Mesendoderm (in vitro differentiated cells): ENCODE data around the gene PALLD.

Experiments used
- DNase-seq: peaks from one replicate; pipeline ENCODE4 v3.0.0; 2013
- H2AK5ac ChIP-seq: 2 replicates; pipeline ENCODE4 v1.6.1; 2013; ENCODE audit warnings: low read length, inconsistent platforms
- H2BK120ac ChIP-seq: 2 replicates; pipeline ENCODE4 v1.6.1; 2013; ENCODE audit warnings: low read depth, mild to moderate bottlenecking, low read length, moderate library complexity, mixed read lengths
- H2BK15ac ChIP-seq: replicated peaks from 2 replicates; pipeline ENCODE4 v1.6.1; 2013; ENCODE audit warnings: low read depth, mild to moderate bottlenecking, moderate library complexity
- H2BK5ac ChIP-seq: 2 replicates; pipeline ENCODE4 v1.6.1; 2013; ENCODE audit warnings: low read length, inconsistent platforms
- H3K18ac ChIP-seq: 2 replicates; pipeline ENCODE4 v1.6.1; 2013; ENCODE audit warnings: mild to moderate bottlenecking, low read length, mixed read lengths
- H3K23ac ChIP-seq: one replicate; pipeline ENCODE4 v1.6.1; 2013; ENCODE audit warnings: low read length
- H3K27ac ChIP-seq: 2 replicates; pipeline ENCODE4 v1.5.1; 2013; ENCODE audit warnings: low read depth, mild to moderate bottlenecking, inconsistent platforms, low read length, moderate library complexity
- H3K27me3 ChIP-seq: 2 replicates; pipeline ENCODE4 v1.6.1; 2013; ENCODE audit warnings: low read length, control low read depth, mild to moderate bottlenecking, inconsistent platforms; ENCODE audit not compliant: insufficient read depth, poor library complexity
- H3K36me3 ChIP-seq: 2 replicates; pipeline ENCODE4 v1.6.1; 2013; ENCODE audit warnings: low read length, inconsistent platforms; ENCODE audit not compliant: control insufficient read depth, insufficient read depth
- H3K4ac ChIP-seq: one replicate; pipeline ENCODE4 v1.6.1; 2013; ENCODE audit warnings: low read depth, mild to moderate bottlenecking, low read length, moderate library complexity
- H3K4me1 ChIP-seq: 2 replicates; pipeline ENCODE4 v1.6.1; 2013; ENCODE audit warnings: low read depth, low read length, inconsistent platforms; ENCODE audit not compliant: control insufficient read depth
- H3K4me2 ChIP-seq: 2 replicates; pipeline ENCODE4 v1.6.1; 2013; ENCODE audit warnings: low read length
- H3K4me3 ChIP-seq: 2 replicates; pipeline ENCODE4 v1.5.1; 2013; ENCODE audit warnings: mild to moderate bottlenecking, low read length
- H3K56ac ChIP-seq: one replicate; pipeline ENCODE4 v1.6.1; 2013; ENCODE audit warnings: low read length
- H3K79me1 ChIP-seq: 2 replicates; pipeline ENCODE4 v1.6.1; 2013; ENCODE audit warnings: low read length, inconsistent platforms
- H3K79me2 ChIP-seq: 2 replicates; pipeline ENCODE4 v1.6.1; 2013; ENCODE audit warnings: mild to moderate bottlenecking, low read length; ENCODE audit not compliant: control insufficient read depth, insufficient read depth
- H3K9ac ChIP-seq: 2 replicates; pipeline ENCODE4 v1.6.1; 2013; ENCODE audit warnings: low read length, inconsistent platforms
- H4K5ac ChIP-seq: one replicate; pipeline ENCODE4 v1.6.1; 2013; ENCODE audit warnings: low read length
- H4K8ac ChIP-seq: one replicate; pipeline ENCODE4 v1.6.1; 2013; ENCODE audit warnings: low read depth, mild to moderate bottlenecking, control low read depth, low read length, moderate library complexity
- WGBS: extraction: QIAGEN DNeasy Blood & Tissue Kit; methylation state at CpG from one replicate; pipeline ENCODE4 v1.1.7; 2013; ENCODE audit warnings: low lambda C conversion rate, missing lambda C conversion rate; ENCODE audit not compliant: insufficient coverage; ENCODE audit errors: extremely low coverage; 5-methylcytosine and 5-hydroxymethylcytosine counted together

PALLD gene

DNA sequence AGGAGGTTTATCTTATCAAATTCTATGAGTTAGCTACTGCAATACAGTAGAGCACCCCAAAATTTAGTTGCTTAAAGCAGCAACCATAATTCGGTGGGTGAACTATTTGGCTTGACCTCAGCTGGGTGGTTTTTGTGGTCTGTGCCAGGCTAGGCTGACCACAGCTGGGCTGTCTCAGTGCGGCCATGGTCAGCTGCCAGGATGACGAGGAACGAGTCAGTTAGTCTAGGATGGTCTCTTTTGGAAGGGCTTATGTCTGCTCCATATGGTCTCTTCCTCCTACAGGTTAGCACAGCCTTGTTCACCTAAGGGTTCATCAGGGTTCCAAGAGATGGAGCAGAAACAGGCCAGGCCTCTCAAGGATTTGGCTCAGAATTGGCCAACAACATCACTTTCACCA, 210.4 kb downstream of the PALLD start:
- H2BK5ac ChIP-seq = no peak overlapping the region
- H2BK15ac ChIP-seq = no peak overlapping the region
- H3K79me2 ChIP-seq = no peaks in the 10 kb centered on the region
- no peak overlapping the region for H3K23ac ChIP-seq
- no peaks in the 10 kb centered on the region for H3K36me3 ChIP-seq
- H3K4ac ChIP-seq = no peak overlapping the region
- H3K4me2 ChIP-seq = no peak overlapping the region
- no peak overlapping the region for H3K9ac ChIP-seq
- no peak overlapping the region for H3K4me3 ChIP-seq
- H3K27me3 ChIP-seq = no peaks in the 10 kb centered on the region
- H3K18ac ChIP-seq = no peak overlapping the region
- H2BK120ac ChIP-seq = no peak overlapping the region
- WGBS = no CpG with 5 or more reads among the region's 4 CpGs
- H4K8ac ChIP-seq = no peak overlapping the region
- no peak overlapping the region for H4K5ac ChIP-seq
- H3K27ac ChIP-seq = no peak overlapping the region
- no peak overlapping the region for H3K56ac ChIP-seq
- H2AK5ac ChIP-seq = no peak overlapping the region
- no peak for DNase-seq
- no peaks in the 10 kb centered on the region for H3K79me1 ChIP-seq
- H3K4me1 ChIP-seq = no peaks in the 10 kb centered on the region

- Histone ChIP-seq H2AK5ac (no peak overlapping the region), H2BK5ac (no peak overlapping the region), H3K79me1 (no peaks in the 10 kb centered on the region), H3K18ac (no peak overlapping the region), H3K23ac (no peak overlapping the region), H3K27ac (no peak overlapping the region), H4K5ac (no peak overlapping the region), H3K4me3 (no peak overlapping the region), H3K4ac (no peak overlapping the region), H2BK15ac (no peak overlapping the region), H2BK120ac (no peak overlapping the region), H3K36me3 (no peaks in the 10 kb centered on the region), H3K56ac (no peak overlapping the region), H3K4me2 (no peak overlapping the region), H4K8ac (no peak overlapping the region), H3K79me2 (no peaks in the 10 kb centered on the region), H3K27me3 (no peaks in the 10 kb centered on the region), H3K4me1 (no peaks in the 10 kb centered on the region), H3K9ac (no peak overlapping the region)
- DNase-seq = no peak
- no CpG with 5 or more reads among the region's 4 CpGs for WGBS
Observed at GRCh38 chr4:168708108-168708507, 211.3 kb downstream of the PALLD start.

GRCh38 chr4:168710353-168710946, 213.6 kb downstream of the PALLD start:
- no peak overlapping the region for H4K8ac ChIP-seq
- no peaks in the 10 kb centered on the region for H3K36me3 ChIP-seq
- H3K9ac ChIP-seq = no peak overlapping the region
- no peaks in the 10 kb centered on the region for H3K79me1 ChIP-seq
- WGBS = no CpG with 5 or more reads among the region's 3 CpGs
- H3K4me3 ChIP-seq = no peak overlapping the region
- H2BK5ac ChIP-seq = no peak overlapping the region
- no peak overlapping the region for H3K56ac ChIP-seq
- H2BK120ac ChIP-seq = no peak overlapping the region
- H3K79me2 ChIP-seq = no peaks in the 10 kb centered on the region
- DNase-seq = peak; percentile 74
- H2BK15ac ChIP-seq = no peak overlapping the region
- no peak overlapping the region for H3K27ac ChIP-seq
- no peaks in the 10 kb centered on the region for H3K4me1 ChIP-seq
- H3K27me3 ChIP-seq = no peaks in the 10 kb centered on the region
- H4K5ac ChIP-seq = no peak overlapping the region
- no peak overlapping the region for H3K4ac ChIP-seq
- peak overlapping the region; percentile 51 for H3K18ac ChIP-seq
- no peak overlapping the region for H3K4me2 ChIP-seq
- no peak overlapping the region for H2AK5ac ChIP-seq
- no peak overlapping the region for H3K23ac ChIP-seq

- no peak for DNase-seq
- H3K9ac ChIP-seq = no peak overlapping the region
- H3K79me1 ChIP-seq = no peaks in the 10 kb centered on the region
- H3K4me2 ChIP-seq = no peak overlapping the region
- no CpG with 5 or more reads among the region's 11 CpGs for WGBS
- no peak overlapping the region for H2BK5ac ChIP-seq
- H3K27ac ChIP-seq = no peak overlapping the region
- no peak overlapping the region for H3K4me3 ChIP-seq
- no peak overlapping the region for H3K56ac ChIP-seq
- no peaks in the 10 kb centered on the region for H3K27me3 ChIP-seq
- H2AK5ac ChIP-seq = no peak overlapping the region
- H3K4ac ChIP-seq = no peak overlapping the region
- no peaks in the 10 kb centered on the region for H3K36me3 ChIP-seq
- H3K79me2 ChIP-seq = no peaks in the 10 kb centered on the region
- H3K18ac ChIP-seq = no peak overlapping the region
- H3K4me1 ChIP-seq = no peaks in the 10 kb centered on the region
- H3K23ac ChIP-seq = no peak overlapping the region
- no peak overlapping the region for H2BK120ac ChIP-seq
- H2BK15ac ChIP-seq = no peak overlapping the region
- no peak overlapping the region for H4K8ac ChIP-seq
- H4K5ac ChIP-seq = no peak overlapping the region
Observed at GRCh38 chr4:168711197-168712140, 214.6 kb downstream of the PALLD start.

- no peak overlapping the region for H3K27ac ChIP-seq
Observed at GRCh38 chr4:168712316-168712890, 215.6 kb downstream of the PALLD start.

More at GRCh38 chr4:168712316-168712890, 215.6 kb downstream of the PALLD start:
- Histone ChIP-seq H3K23ac (no peak overlapping the region), H2BK120ac (no peak overlapping the region), H3K79me1 (no peaks in the 10 kb centered on the region), H3K79me2 (no peaks in the 10 kb centered on the region), H4K8ac (no peak overlapping the region), H2AK5ac (no peak overlapping the region), H3K18ac (no peak overlapping the region), H3K4ac (no peak overlapping the region), H2BK5ac (no peak overlapping the region), H3K56ac (no peak overlapping the region), H3K4me2 (no peak overlapping the region), H3K27me3 (no peaks in the 10 kb centered on the region), H3K9ac (no peak overlapping the region), H3K4me1 (no peaks in the 10 kb centered on the region), H3K4me3 (no peak overlapping the region), H2BK15ac (no peak overlapping the region), H3K36me3 (no peaks in the 10 kb centered on the region), H4K5ac (no peak overlapping the region)
- no CpG with 5 or more reads among the region's 4 CpGs for WGBS
- DNase-seq = no peak
